ENCODE results near the gene SMOC1. TPM values are rescaled to one million over a fixed set of nuclear protein-coding genes. Genes with fewer than 3 reads are reported as not detected.

SMOC1 gene
- total RNA-seq, 1 experiment from 2014 or later: 0.68 TPM

- Histone ChIP-seq H3T11ph (ENCODE audit: low read length) (no peak overlapping the region), H4K8ac (replicated peaks; ENCODE audit: insufficient read length, low read depth, low read length) (no peak overlapping the region), H2BK15ac (ENCODE audit: low read depth, low read length) (no peak overlapping the region), H3K56ac (ENCODE audit: insufficient read length, low read depth, low read length) (no peak overlapping the region), H2BK120ac (ENCODE audit: low read depth, low read length, poor library complexity, severe bottlenecking) (no peak overlapping the region), H4K5ac (ENCODE audit: insufficient read length, low read depth, low read length) (no peak overlapping the region), H3K23ac (ENCODE audit: insufficient read length, low read depth, low read length) (no peak overlapping the region), H3K9ac (ENCODE audit: extremely low read depth, insufficient read length, low read length) (no peak overlapping the region), H2AFZ (ENCODE audit: low read length) (no peak overlapping the region), H2BK5ac (ENCODE audit: insufficient read length, low read length) (no peak overlapping the region), H3K4me1 (ENCODE audit: insufficient read depth, low read length) (no peaks in the 10 kb centered on the region; the same call in 1 of the 2 replicates), H3K79me1 (ENCODE audit: insufficient read depth, low read depth, low read length, poor library complexity, severe bottlenecking) (no peaks in the 10 kb centered on the region), H2BK12ac (ENCODE audit: insufficient read length, low read depth, low read length) (no peak overlapping the region), H3K23me2 (ENCODE audit: insufficient read length, low read depth, low read length, poor library complexity, severe bottlenecking) (no peaks in the 10 kb centered on the region), H3K4me2 (ENCODE audit: insufficient read depth, insufficient read length, low read length) (no peak overlapping the region), H3K27me3 (ENCODE audit: insufficient read depth, low read length) (no peaks in the 10 kb centered on the region), H4K91ac (ENCODE audit: insufficient read length, low read depth, low read length) (no peak overlapping the region), H3K9me3 (ENCODE audit: control insufficient read depth, low read depth, low read length) (no peaks in the 10 kb centered on the region), H3K27ac (ENCODE audit: insufficient read length, low read depth, low read length) (no peak overlapping the region), H3K14ac (ENCODE audit: insufficient read depth, low read length) (no peak overlapping the region), H2AK5ac (ENCODE audit: insufficient read length, low read length) (no peak overlapping the region), H3K18ac (ENCODE audit: insufficient read length, low read depth, low read length) (no peak overlapping the region), H4K20me1 (ENCODE audit: control insufficient read depth, insufficient read depth, insufficient read length) (no peaks in the 10 kb centered on the region), H3K4ac (ENCODE audit: low read depth, low read length) (no peak overlapping the region), H3K79me2 (ENCODE audit: insufficient read depth, low read length) (no peaks in the 10 kb centered on the region), H2BK20ac (ENCODE audit: low read depth, low read length, poor library complexity, severe bottlenecking) (no peak overlapping the region)
- TF ChIP-seq, protein P1, sequence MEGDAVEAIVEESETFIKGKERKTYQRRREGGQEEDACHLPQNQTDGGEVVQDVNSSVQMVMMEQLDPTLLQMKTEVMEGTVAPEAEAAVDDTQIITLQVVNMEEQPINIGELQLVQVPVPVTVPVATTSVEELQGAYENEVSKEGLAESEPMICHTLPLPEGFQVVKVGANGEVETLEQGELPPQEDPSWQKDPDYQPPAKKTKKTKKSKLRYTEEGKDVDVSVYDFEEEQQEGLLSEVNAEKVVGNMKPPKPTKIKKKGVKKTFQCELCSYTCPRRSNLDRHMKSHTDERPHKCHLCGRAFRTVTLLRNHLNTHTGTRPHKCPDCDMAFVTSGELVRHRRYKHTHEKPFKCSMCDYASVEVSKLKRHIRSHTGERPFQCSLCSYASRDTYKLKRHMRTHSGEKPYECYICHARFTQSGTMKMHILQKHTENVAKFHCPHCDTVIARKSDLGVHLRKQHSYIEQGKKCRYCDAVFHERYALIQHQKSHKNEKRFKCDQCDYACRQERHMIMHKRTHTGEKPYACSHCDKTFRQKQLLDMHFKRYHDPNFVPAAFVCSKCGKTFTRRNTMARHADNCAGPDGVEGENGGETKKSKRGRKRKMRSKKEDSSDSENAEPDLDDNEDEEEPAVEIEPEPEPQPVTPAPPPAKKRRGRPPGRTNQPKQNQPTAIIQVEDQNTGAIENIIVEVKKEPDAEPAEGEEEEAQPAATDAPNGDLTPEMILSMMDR (conservative IDR thresholded peaks at IDR 0.05): no peak
- Mint-ChIP-seq H3K27me3 (ENCODE audit: low read depth) (no peaks in the 10 kb centered on the region), H3K4me3 (no peak overlapping the region), H3K36me3 (ENCODE audit: insufficient read depth in 1 of 3, low read depth in 3 of 3) (no peaks in the 10 kb centered on the region), H3K27ac (no peak overlapping the region), H3K4me1 (no peaks in the 10 kb centered on the region), H3K9me3 (no peaks in the 10 kb centered on the region)
- WGBS (ENCODE audit: extremely low coverage, insufficient read length, low lambda C conversion rate): no CpG with 5 or more reads among the region's 13 CpGs
- DNase-seq: no peak
Measured at GRCh38 chr14:69842686-69843420, 36.4 kb upstream of the SMOC1 start.

Data from H9 (cell line).